ENCODE measurements around the gene EFCAB6. TPM values are rescaled to one million over a fixed set of nuclear protein-coding genes. Genes with fewer than 3 reads are reported as not detected.
A peak's percentile ranks its signal among the peaks of the same experiment; 100 is the strongest.

Gene EFCAB6
- total RNA-seq, 1 donor from 2014 or later: 7.0 TPM

- Mint-ChIP-seq H3K36me3 (ENCODE audit: insufficient read depth) (no peaks in the 10 kb centered on the region), H3K4me3 (ENCODE audit: low read depth) (no peak overlapping the region), H3K9me3 (ENCODE audit: low read depth) (no peaks in the 10 kb centered on the region), H3K27me3 (peaks cover 2% of the 10 kb centered on the region), H3K27ac (no peak overlapping the region), H3K4me1 (ENCODE audit: low read depth) (peaks cover 5% of the 10 kb centered on the region)
- DNase-seq (ENCODE audit: low spot score, unreplicated experiment): no peak
- TF ChIP-seq CTCF (IDR thresholded peaks at IDR 0.05; ENCODE audit: unreplicated experiment): no peak
Observed at GRCh38 chr22:43847376-43848289, 35.5 kb upstream of the EFCAB6 start.

GRCh38 chr22:43846966-43847365 lies 34.9 kb upstream of the EFCAB6 start:
- Mint-ChIP-seq H3K27me3 (peaks cover 2% of the 10 kb centered on the region), H3K36me3 (ENCODE audit: insufficient read depth) (no peaks in the 10 kb centered on the region), H3K4me3 (ENCODE audit: low read depth) (no peak overlapping the region), H3K4me1 (ENCODE audit: low read depth) (peaks cover 5% of the 10 kb centered on the region), H3K27ac (peak overlapping the region; percentile 57), H3K9me3 (ENCODE audit: low read depth) (no peaks in the 10 kb centered on the region)
- no peak for DNase-seq (ENCODE audit: low spot score, unreplicated experiment)
- TF ChIP-seq CTCF (IDR thresholded peaks at IDR 0.05; ENCODE audit: unreplicated experiment): no peak

- no peak overlapping the region for H3K27ac Mint-ChIP-seq
Observed at GRCh38 chr22:43845981-43846380, 33.9 kb upstream of the EFCAB6 start.

DNA sequence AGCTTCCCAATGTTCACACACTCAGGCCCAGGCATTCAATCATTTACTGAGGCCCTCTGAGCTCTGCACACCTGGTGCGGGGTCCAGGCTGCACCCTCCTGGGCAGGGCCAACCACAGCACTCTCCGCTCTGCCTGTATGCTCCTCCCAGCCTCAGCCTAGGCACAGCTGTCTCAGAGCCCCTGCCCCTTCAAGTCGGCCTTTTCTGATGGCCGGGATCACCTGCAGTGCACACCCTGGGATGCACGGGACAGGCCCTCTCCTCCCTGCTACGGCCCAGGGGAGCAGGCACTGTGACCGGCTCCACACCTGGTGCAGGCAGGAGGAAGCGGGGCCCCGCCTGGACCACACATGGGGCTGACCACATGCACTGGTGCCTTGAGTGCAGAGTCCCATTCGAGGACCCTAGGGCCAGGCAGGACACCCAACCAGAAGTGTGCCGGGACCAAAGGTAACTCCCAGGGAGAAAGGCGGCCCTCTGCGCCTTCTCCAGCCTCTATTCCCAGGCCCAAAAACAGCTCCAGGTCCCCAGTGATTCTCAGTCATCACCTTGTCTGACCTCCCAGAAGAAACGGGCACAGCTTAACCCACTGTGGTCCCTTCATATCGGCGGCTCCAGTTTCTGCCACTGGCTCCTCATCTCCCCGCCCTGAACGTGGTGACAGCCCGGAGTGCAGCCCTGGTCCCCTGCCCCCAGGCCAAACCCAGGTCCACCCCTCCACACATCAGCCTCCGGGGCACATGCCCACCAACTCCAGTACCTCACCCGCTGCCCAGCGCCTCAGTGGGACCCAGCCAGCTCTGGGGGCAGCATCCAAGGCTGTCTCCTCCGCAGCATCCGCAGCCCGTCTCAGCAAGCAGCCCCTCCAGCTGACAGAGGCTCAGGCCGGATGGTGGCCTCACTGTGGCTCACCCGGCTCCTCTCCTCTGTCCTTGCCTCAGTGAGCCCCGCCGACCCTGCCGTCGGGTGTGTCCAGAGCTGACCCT lies 32.7 kb upstream of the EFCAB6 start:
- H3K4me3 Mint-ChIP-seq (ENCODE audit: low read depth): no peak overlapping the region
- no peaks in the 10 kb centered on the region for H3K9me3 Mint-ChIP-seq (ENCODE audit: low read depth)
- no peak for DNase-seq (ENCODE audit: low spot score, unreplicated experiment)
- H3K27ac Mint-ChIP-seq: no peak overlapping the region
- no peaks in the 10 kb centered on the region for H3K36me3 Mint-ChIP-seq (ENCODE audit: insufficient read depth)
- H3K4me1 Mint-ChIP-seq (ENCODE audit: low read depth): peaks cover 5% of the 10 kb centered on the region
- no peaks in the 10 kb centered on the region for H3K27me3 Mint-ChIP-seq
- TF ChIP-seq CTCF (IDR thresholded peaks at IDR 0.05; ENCODE audit: unreplicated experiment): no peak

More at GRCh38 chr22:43845981-43846380, 33.9 kb upstream of the EFCAB6 start:
- Mint-ChIP-seq H3K9me3 (ENCODE audit: low read depth) (no peaks in the 10 kb centered on the region), H3K4me1 (ENCODE audit: low read depth) (peaks cover 5% of the 10 kb centered on the region), H3K27me3 (peaks cover 2% of the 10 kb centered on the region), H3K4me3 (ENCODE audit: low read depth) (no peak overlapping the region), H3K36me3 (ENCODE audit: insufficient read depth) (no peaks in the 10 kb centered on the region)
- TF ChIP-seq CTCF (IDR thresholded peaks at IDR 0.05; ENCODE audit: unreplicated experiment): no peak
- no peak for DNase-seq (ENCODE audit: low spot score, unreplicated experiment)
